ENCODE results near the gene MPC1.
"Not testable (repeated sequence)": the region's sequence is repeated elsewhere in the genome, so short reads cannot be mapped to it uniquely, and the experiment has no call there.

Gene MPC1

GRCh38 chr6:166387642-166388289 is 5.0 kb upstream of the MPC1 start:
- H3K9me3 ChIP-seq: no peaks in the 10 kb centered on the region
- no peak overlapping the region for H3K4me3 ChIP-seq (ENCODE audit: low read depth, low read length)
- H3K36me3 ChIP-seq: no peaks in the 10 kb centered on the region
- no peaks in the 10 kb centered on the region for H3K4me1 ChIP-seq
- TF ChIP-seq, protein P1, sequence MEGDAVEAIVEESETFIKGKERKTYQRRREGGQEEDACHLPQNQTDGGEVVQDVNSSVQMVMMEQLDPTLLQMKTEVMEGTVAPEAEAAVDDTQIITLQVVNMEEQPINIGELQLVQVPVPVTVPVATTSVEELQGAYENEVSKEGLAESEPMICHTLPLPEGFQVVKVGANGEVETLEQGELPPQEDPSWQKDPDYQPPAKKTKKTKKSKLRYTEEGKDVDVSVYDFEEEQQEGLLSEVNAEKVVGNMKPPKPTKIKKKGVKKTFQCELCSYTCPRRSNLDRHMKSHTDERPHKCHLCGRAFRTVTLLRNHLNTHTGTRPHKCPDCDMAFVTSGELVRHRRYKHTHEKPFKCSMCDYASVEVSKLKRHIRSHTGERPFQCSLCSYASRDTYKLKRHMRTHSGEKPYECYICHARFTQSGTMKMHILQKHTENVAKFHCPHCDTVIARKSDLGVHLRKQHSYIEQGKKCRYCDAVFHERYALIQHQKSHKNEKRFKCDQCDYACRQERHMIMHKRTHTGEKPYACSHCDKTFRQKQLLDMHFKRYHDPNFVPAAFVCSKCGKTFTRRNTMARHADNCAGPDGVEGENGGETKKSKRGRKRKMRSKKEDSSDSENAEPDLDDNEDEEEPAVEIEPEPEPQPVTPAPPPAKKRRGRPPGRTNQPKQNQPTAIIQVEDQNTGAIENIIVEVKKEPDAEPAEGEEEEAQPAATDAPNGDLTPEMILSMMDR (IDR thresholded peaks at IDR 0.05; ENCODE audit: low read depth, low read length): no peak
- no peaks in the 10 kb centered on the region for H3K27me3 ChIP-seq
- DNase-seq: no peak

DNA sequence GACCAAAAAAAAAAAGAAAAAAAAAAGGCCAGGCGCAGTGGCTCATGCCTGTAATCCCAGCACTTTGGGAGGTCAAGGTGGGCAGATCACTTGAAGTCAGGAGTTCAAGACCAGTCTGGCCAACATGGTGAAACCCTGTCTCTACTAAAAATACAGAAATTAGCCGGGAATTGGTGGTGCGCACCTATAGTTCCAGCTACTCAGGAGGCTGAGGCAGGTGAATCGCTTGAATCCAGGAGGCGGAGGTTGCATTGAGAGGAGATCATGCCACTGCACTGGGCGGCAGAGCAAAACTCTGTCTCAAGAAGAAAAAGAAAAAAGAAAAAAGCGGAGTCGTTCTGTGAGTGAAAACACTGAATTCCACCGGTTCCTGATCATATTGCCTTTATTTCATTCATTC is 4.4 kb upstream of the MPC1 start:
- DNase-seq; H3K4me1 ChIP-seq; H3K4me3 ChIP-seq (ENCODE audit: low read depth, low read length); H3K9me3 ChIP-seq; H3K36me3 ChIP-seq; H3K27me3 ChIP-seq: not testable (repeated sequence)

DNA sequence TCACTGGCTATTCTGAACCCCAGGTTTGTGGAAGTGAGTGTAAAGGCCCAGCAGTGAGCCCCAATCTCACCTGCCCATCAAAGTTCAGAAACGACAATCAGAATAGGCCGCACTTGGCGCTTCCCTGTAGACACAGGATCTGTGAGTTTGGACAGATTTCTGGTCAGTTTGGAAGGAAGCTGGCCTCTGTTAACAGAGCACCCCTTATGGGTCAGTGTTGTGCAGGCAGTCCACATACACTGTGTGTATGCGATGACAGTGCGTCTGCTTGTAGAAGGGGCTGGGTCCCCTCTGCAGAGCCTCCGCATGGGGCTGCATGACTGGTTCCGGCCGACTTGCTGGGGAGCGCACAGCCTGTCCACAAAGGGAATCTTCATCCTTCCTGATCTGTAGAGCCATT is 3.4 kb upstream of the MPC1 start:
- TF ChIP-seq, protein P1 (IDR thresholded peaks at IDR 0.05; ENCODE audit: low read depth, low read length): no peak
- DNase-seq: no peak
- no peaks in the 10 kb centered on the region for H3K36me3 ChIP-seq
- H3K9me3 ChIP-seq: no peaks in the 10 kb centered on the region
- H3K27me3 ChIP-seq: no peaks in the 10 kb centered on the region
- H3K4me1 ChIP-seq: no peaks in the 10 kb centered on the region
- no peak overlapping the region for H3K4me3 ChIP-seq (ENCODE audit: low read depth, low read length)

DNA sequence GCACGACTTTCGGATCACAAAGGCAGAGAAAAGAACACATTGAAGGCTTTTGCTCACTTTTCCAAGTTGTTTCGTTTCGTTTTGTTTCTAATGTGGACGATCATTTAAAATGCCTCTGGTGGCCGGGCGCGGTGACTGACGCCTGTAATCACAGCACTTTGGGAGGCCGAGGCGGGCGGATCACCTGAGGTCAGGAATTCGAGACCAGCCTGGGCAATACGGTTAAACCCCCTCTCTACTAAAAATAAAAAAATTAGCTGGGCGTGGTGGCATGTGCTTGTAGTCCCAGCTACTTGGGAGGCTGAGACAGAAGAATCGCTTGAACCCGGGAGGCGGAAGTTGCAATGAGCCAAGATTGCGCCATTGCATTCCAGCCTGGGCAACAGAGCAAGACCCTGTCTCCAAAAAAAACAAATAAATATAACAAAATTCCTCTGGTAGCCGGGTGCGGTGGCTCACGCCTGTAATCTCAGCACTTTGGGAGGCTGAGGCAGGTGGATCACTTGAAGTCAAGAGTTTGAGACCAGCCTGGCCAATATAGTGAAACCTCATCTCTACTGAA is 1.1 kb upstream of the MPC1 start:
- peak overlapping the region; percentile 78 for H3K4me3 ChIP-seq (ENCODE audit: low read depth, low read length)

DNA sequence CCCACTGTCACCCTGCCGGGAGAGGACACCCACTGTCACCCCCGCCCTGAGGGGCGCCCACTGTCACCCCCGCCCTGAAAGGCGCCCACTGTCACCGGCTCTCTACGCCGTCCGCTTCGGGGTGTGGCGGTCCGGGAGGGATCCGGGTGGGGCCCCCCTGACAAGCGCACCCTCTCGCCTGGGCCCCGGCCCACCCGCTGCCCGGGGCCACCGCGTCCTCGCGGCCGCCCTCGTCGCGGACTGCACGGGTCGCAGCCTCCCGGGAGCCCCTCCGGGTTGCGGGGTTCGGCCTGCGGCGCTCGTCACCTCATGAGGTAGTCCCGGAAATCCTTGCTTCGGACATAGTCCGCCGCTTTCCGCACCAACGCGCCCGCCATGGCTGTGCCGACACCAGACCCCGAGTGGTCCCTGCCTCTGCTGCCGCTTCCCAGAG is 224 bp downstream of the MPC1 start:
- no peak for DNase-seq
- no peaks in the 10 kb centered on the region for H3K9me3 ChIP-seq
- no peaks in the 10 kb centered on the region for H3K4me1 ChIP-seq
- peak overlapping the region; percentile 89 for H3K4me3 ChIP-seq (ENCODE audit: low read depth, low read length)
- H3K36me3 ChIP-seq: no peaks in the 10 kb centered on the region
- no peaks in the 10 kb centered on the region for H3K27me3 ChIP-seq
- TF ChIP-seq, protein P1 (IDR thresholded peaks at IDR 0.05; ENCODE audit: low read depth, low read length): no peak

More for the DNA sequence above, 1.1 kb upstream of the MPC1 start:
- DNase-seq: peak; percentile 48
- H3K4me1 ChIP-seq, H3K36me3 ChIP-seq, H3K27me3 ChIP-seq, H3K9me3 ChIP-seq: not testable (repeated sequence)
- TF ChIP-seq, protein P1 (IDR thresholded peaks at IDR 0.05; ENCODE audit: low read depth, low read length): 0 out of 2 replicates have a peak, but pooled peaks have one; percentile 12

DNA sequence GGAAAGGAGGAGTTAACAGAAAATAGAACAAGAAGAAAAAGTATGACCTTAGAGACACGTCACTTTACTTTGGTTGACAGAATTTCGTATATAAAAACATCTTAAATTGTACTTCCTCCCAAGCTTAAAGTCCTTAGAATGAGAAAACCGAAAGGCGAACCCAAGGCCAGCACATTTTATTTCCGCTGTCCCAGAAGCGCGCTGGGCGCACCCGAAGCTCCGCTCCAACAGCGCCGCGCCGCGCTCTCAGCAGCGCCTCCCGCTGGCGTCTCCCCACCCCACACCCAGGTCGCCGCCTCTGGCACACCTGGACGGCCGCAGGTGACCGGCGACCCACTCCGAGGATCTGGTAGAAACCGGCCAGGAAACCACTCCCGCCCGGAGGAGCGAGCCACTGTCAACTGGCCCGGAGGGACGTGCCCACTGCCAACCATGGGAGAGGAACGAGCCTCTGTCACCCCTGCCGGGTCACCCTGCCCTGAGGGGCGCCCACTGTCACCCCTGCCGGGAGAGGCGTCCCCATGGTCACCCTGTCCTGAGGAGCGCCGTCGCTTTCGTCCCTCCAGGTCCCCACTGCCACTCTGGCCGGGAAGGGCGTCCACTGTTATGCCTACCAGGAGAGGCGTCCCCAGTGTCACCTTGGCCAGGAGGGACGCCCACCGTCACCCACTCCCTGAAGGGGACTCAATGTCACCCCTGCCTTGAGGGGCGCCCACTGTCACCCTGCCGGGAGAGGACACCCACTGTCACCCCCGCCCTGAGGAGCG is 824 bp downstream of the MPC1 start:
- TF ChIP-seq, protein P1 (IDR thresholded peaks at IDR 0.05; ENCODE audit: low read depth, low read length): peak; percentile 75
- Histone ChIP-seq H3K9me3 (no peaks in the 10 kb centered on the region), H3K27me3 (no peaks in the 10 kb centered on the region), H3K36me3 (no peaks in the 10 kb centered on the region), H3K4me1 (no peaks in the 10 kb centered on the region), H3K4me3 (ENCODE audit: low read depth, low read length) (peak overlapping the region; percentile 89)
- peak; percentile 69 for DNase-seq

All from BE2C (cell line).